WTC11 (cell line): Measurements from ENCODE around the gene LTBP4. TPM values are rescaled to one million over a fixed set of nuclear protein-coding genes. Genes with fewer than 3 reads are reported as not detected.
A peak's percentile ranks its signal among the peaks of the same experiment; 100 is the strongest.

ENCODE experiments used
- ATAC-seq: fragments of 200-7000 bp; cut with Tn5 transposase; 2 replicates; pipeline ENCODE4 v1.10.0; 2021; ENCODE audit warnings: mild to moderate bottlenecking, moderate library complexity
- CTCF ChIA-PET: fragments of 300-600 bp; sonication (Branson Sonifier 250); formaldehyde crosslinking; loops from one replicate; lab custom pipeline; 2021; ENCODE audit warnings: antibody characterized with exemption; lab: Charles Lee
- POLR2A ChIA-PET: fragments of 350-600 bp; sonication (Branson Sonifier 250); formaldehyde crosslinking; loops from one replicate; lab custom pipeline; 2021; ENCODE audit warnings: antibody characterized with exemption; lab: Charles Lee
- DNase-seq: peaks from one replicate; pipeline ENCODE4 v3.0.0; 2021; ENCODE audit warnings: low spot score
- H3K27ac Mint-ChIP-seq: 2 replicates; pipeline ENCODE4 v1.8.0; 2021; ENCODE audit warnings: mixed read lengths
- H3K27me3 Mint-ChIP-seq: 2 replicates; pipeline ENCODE4 v1.8.0; 2021; ENCODE audit warnings: low read depth, mild to moderate bottlenecking, moderate library complexity, mixed read lengths
- H3K36me3 Mint-ChIP-seq: 2 replicates; pipeline ENCODE4 v1.8.0; 2021; ENCODE audit warnings: mixed read lengths
- H3K4me1 Mint-ChIP-seq: 2 replicates; pipeline ENCODE4 v1.8.0; 2022; ENCODE audit warnings: mixed read lengths
- H3K4me3 Mint-ChIP-seq: 2 replicates; pipeline ENCODE4 v1.8.0; 2021; ENCODE audit warnings: mild to moderate bottlenecking, moderate library complexity, mixed read lengths
- H3K9me3 Mint-ChIP-seq: 2 replicates; pipeline ENCODE4 v1.8.0; 2021; ENCODE audit warnings: mixed read lengths
- ATF1 ChIP-seq: sonication (generic); formaldehyde crosslinking; IDR thresholded peaks from 2 replicates; pipeline ENCODE4 v1.8.1; 2023; ENCODE audit warnings: mild to moderate bottlenecking, moderate library complexity, missing genetic modification reagents
- FOXK1 ChIP-seq: sonication (generic); formaldehyde crosslinking; IDR thresholded peaks from 2 replicates; pipeline ENCODE4 v1.8.0; 2022; ENCODE audit warnings: mild to moderate bottlenecking, moderate library complexity, missing genetic modification reagents
- FOXP1 ChIP-seq: sonication (generic); formaldehyde crosslinking; IDR thresholded peaks from 2 replicates; pipeline ENCODE4 v1.8.0; 2022; ENCODE audit warnings: missing genetic modification reagents, mild to moderate bottlenecking, moderate library complexity, borderline replicate concordance
- GABPB1 ChIP-seq: sonication (generic); formaldehyde crosslinking; IDR thresholded peaks from 2 replicates; pipeline ENCODE4 v1.8.1; 2023; ENCODE audit warnings: mild to moderate bottlenecking, missing genetic modification reagents
- GTF2I ChIP-seq: fragments of 250-450 bp; sonication (Bioruptor Pico); conservative IDR thresholded peaks from 2 replicates; pipeline ENCODE4 v1.4.0; 2021; ENCODE audit warnings: mild to moderate bottlenecking
- JUN ChIP-seq: sonication (generic); formaldehyde crosslinking; IDR thresholded peaks from 2 replicates; pipeline ENCODE4 v1.8.0; 2023; ENCODE audit warnings: mild to moderate bottlenecking, missing genetic modification reagents
- NR3C1 ChIP-seq: sonication (generic); formaldehyde crosslinking; conservative IDR thresholded peaks from 2 replicates; pipeline ENCODE4 v1.8.1; 2023; ENCODE audit warnings: low read depth, mild to moderate bottlenecking, missing genetic modification reagents
- PRRX2 ChIP-seq: fragments of 250-450 bp; sonication (Bioruptor Pico); IDR thresholded peaks from 2 replicates; pipeline ENCODE4 v1.8.0; 2021; ENCODE audit warnings: mild to moderate bottlenecking
- SOX15 ChIP-seq: fragments of 250-450 bp; sonication (Bioruptor Pico); IDR thresholded peaks from 2 replicates; pipeline ENCODE4 v1.9.0; 2021; ENCODE audit warnings: mild to moderate bottlenecking
- SP1 ChIP-seq: sonication (generic); formaldehyde crosslinking; conservative IDR thresholded peaks from 2 replicates; pipeline ENCODE4 v1.8.1; 2022; ENCODE audit warnings: missing genetic modification reagents
- TEAD4 ChIP-seq: sonication (generic); formaldehyde crosslinking; IDR thresholded peaks from 2 replicates; pipeline ENCODE4 v1.8.0; 2022; ENCODE audit warnings: mild to moderate bottlenecking, missing genetic modification reagents
- ZNF121 ChIP-seq: sonication (generic); formaldehyde crosslinking; IDR thresholded peaks from 2 replicates; pipeline ENCODE4 v1.8.0; 2023; ENCODE audit warnings: missing genetic modification reagents
- ZNF416 ChIP-seq: fragments of 250-450 bp; sonication (Bioruptor Pico); IDR thresholded peaks from 2 replicates; pipeline ENCODE4 v1.9.0; 2021; ENCODE audit warnings: mild to moderate bottlenecking, inconsistent platforms
- total RNA-seq: library from RNA; stranded (reverse); gene quantifications from 3 replicates; pipeline ENCODE4 v1.2.3, GENCODE V29; 2021
- TF ChIP-seq, protein P1 (sequence below): fragments of 250-450 bp; sonication (Bioruptor Pico); IDR thresholded peaks from 2 replicates; pipeline ENCODE4 v1.8.0; 2021; ENCODE audit warnings: mild to moderate bottlenecking
- TF ChIP-seq, protein P2 (sequence below): fragments of 250-450 bp; sonication (Bioruptor Pico); IDR thresholded peaks from 2 replicates; pipeline ENCODE4 v2.1.2; 2022; ENCODE audit warnings: mild to moderate bottlenecking, moderate library complexity
- TF ChIP-seq, protein P3 (sequence below): sonication (generic); formaldehyde crosslinking; IDR thresholded peaks from 2 replicates; pipeline ENCODE4 v1.8.0; 2023; ENCODE audit warnings: missing genetic modification reagents
- TF ChIP-seq, protein P4 (sequence below): sonication (generic); formaldehyde crosslinking; IDR thresholded peaks from 2 replicates; pipeline ENCODE4 v1.8.0; 2022; ENCODE audit warnings: mild to moderate bottlenecking, missing genetic modification reagents
- TF ChIP-seq, protein P5 (sequence below): sonication (generic); formaldehyde crosslinking; IDR thresholded peaks from 2 replicates; pipeline ENCODE4 v1.8.1; 2023; ENCODE audit warnings: mild to moderate bottlenecking, missing genetic modification reagents, moderate library complexity
- TF ChIP-seq, protein P6 (sequence below): sonication (generic); formaldehyde crosslinking; IDR thresholded peaks from 2 replicates; pipeline ENCODE4 v1.8.0; 2022; ENCODE audit warnings: mild to moderate bottlenecking, missing genetic modification reagents
- TF ChIP-seq, protein P7 (sequence below): sonication (generic); formaldehyde crosslinking; IDR thresholded peaks from 2 replicates; pipeline ENCODE4 v1.8.0; 2022; ENCODE audit warnings: mild to moderate bottlenecking, missing genetic modification reagents
- TF ChIP-seq, protein P8 (sequence below): sonication (generic); formaldehyde crosslinking; IDR thresholded peaks from 2 replicates; pipeline ENCODE4 v1.8.1; 2022; ENCODE audit warnings: mild to moderate bottlenecking, missing genetic modification reagents, moderate library complexity, borderline replicate concordance
- TF ChIP-seq, protein P9 (sequence below): sonication (generic); formaldehyde crosslinking; IDR thresholded peaks from 2 replicates; pipeline ENCODE4 v1.8.0; 2022; ENCODE audit warnings: mild to moderate bottlenecking, missing genetic modification reagents

Gene LTBP4
- total RNA-seq, 1 experiment from 2014 or later: 125 TPM

DNA sequence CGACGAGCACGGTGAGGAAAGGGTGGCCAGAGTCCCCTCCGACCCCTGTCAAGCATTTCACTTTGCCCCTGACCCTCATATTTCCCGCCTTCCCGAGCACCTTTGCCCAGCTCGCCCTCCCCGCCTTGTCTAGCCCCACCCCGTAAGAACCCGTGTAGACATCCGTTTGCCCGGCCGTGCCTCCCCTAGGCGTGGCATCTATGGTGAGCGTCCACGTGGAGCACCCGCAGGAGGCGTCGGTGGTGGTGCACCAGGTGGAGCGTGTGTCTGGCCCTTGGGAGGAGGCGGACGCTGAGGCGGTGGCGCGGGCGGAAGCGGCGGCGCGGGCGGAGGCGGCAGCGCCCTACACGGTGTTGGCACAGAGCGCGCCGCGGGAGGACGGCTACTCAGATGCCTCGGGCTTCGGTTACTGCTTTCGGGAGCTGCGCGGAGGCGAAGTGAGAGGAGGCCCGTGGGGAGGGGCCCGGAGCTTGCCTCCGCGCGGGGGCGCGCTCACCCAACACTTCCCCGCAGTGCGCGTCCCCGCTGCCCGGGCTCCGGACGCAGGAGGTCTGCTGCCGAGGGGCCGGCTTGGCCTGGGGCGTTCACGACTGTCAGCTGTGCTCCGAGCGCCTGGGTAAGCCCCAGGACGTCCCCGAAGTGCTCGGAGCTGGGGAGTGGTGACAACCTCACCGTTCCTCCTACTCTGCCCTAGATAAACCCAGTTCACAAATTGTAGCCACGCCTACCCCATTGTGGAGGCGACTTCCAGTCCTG, 4.2 kb downstream of the LTBP4 start (continued):
- TF ChIP-seq, protein P1, sequence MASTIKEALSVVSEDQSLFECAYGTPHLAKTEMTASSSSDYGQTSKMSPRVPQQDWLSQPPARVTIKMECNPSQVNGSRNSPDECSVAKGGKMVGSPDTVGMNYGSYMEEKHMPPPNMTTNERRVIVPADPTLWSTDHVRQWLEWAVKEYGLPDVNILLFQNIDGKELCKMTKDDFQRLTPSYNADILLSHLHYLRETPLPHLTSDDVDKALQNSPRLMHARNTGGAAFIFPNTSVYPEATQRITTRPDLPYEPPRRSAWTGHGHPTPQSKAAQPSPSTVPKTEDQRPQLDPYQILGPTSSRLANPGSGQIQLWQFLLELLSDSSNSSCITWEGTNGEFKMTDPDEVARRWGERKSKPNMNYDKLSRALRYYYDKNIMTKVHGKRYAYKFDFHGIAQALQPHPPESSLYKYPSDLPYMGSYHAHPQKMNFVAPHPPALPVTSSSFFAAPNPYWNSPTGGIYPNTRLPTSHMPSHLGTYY: no peak
- TF ChIP-seq ZNF121 (CRISPR knock-in tag): no peak
- TF ChIP-seq, protein P2, sequence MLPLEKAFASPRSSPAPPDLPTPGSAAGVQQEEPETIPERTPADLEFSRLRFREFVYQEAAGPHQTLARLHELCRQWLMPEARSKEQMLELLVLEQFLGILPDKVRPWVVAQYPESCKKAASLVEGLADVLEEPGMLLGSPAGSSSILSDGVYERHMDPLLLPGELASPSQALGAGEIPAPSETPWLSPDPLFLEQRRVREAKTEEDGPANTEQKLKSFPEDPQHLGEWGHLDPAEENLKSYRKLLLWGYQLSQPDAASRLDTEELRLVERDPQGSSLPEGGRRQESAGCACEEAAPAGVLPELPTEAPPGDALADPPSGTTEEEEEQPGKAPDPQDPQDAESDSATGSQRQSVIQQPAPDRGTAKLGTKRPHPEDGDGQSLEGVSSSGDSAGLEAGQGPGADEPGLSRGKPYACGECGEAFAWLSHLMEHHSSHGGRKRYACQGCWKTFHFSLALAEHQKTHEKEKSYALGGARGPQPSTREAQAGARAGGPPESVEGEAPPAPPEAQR (CRISPR knock-in tag): no peak
- no peak for TF ChIP-seq PRRX2 (CRISPR knock-in tag)
- TF ChIP-seq NR3C1: no peak
- TF ChIP-seq SP1 (CRISPR knock-in tag): peak; percentile 57; the same call in 1 of the 2 replicates
- no peak for TF ChIP-seq GTF2I (CRISPR knock-in tag)
- TF ChIP-seq ZNF416 (CRISPR knock-in tag): no peak
- no peak for TF ChIP-seq TEAD4

DNA sequence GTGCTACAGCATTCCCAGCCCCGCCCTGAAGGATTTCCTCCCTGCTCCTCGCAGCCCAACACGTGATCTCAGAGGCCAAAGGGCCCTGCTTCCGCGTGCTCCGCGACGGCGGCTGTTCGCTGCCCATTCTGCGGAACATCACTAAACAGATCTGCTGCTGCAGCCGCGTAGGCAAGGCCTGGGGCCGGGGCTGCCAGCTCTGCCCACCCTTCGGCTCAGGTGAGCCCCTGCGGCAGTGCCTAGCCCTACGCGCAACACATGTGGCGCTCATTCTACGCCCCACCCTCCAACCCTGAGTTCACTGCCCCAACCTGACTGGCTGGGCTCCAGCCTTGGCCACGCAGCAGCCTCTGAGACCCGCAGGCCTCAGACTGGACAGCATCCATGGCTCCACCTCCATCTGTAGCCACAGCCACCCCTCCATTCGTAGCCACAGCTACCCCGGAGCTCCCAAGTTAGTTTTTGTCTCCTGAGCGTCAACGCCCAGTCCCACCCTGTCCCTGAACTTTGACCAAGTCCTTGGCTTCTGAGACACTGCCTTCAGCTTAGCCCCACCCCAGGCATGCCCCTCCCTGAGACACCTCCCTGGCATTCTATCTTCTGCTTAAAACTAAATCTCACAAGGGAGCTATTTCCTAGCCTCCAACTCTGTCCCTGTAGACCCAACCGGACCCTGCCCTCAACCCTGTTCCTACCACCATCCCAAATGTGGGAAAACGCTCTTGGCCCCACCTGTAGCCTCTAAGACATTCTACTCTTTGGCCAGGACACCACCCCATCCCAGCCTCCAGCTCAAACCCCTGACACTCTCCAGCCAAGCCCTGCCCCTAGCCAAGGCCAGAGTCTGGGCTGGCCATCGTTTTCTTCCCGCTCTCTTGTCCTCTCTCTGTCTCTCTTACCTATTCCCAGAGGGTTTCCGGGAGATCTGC, 6.4 kb downstream of the LTBP4 start:
- ATAC-seq: no peak
- Mint-ChIP-seq H3K4me1 (peaks cover 48% of the 10 kb centered on the region), H3K4me3 (peak overlapping the region; percentile 77), H3K36me3 (peaks cover 3% of the 10 kb centered on the region; the same call in 1 of the 2 replicates), H3K9me3 (no peaks in the 10 kb centered on the region), H3K27ac (no peak overlapping the region), H3K27me3 (peaks cover 93% of the 10 kb centered on the region)
- POLR2A ChIA-PET: interaction anchor here (0.6 kb wide), 1 partner anchor 16 kb away, joined by 5 read pairs; no protein-coding TSS in a partner anchor
- DNase-seq: no peak
- TF ChIP-seq, protein P3, sequence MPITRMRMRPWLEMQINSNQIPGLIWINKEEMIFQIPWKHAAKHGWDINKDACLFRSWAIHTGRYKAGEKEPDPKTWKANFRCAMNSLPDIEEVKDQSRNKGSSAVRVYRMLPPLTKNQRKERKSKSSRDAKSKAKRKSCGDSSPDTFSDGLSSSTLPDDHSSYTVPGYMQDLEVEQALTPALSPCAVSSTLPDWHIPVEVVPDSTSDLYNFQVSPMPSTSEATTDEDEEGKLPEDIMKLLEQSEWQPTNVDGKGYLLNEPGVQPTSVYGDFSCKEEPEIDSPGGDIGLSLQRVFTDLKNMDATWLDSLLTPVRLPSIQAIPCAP (CRISPR knock-in tag): 0 out of 2 replicates have a peak, but pooled peaks have one; percentile 20
- TF ChIP-seq, protein P4, sequence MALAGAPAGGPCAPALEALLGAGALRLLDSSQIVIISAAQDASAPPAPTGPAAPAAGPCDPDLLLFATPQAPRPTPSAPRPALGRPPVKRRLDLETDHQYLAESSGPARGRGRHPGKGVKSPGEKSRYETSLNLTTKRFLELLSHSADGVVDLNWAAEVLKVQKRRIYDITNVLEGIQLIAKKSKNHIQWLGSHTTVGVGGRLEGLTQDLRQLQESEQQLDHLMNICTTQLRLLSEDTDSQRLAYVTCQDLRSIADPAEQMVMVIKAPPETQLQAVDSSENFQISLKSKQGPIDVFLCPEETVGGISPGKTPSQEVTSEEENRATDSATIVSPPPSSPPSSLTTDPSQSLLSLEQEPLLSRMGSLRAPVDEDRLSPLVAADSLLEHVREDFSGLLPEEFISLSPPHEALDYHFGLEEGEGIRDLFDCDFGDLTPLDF: peak; percentile 45; the same call in 1 of the 2 replicates
- TF ChIP-seq, protein P5, sequence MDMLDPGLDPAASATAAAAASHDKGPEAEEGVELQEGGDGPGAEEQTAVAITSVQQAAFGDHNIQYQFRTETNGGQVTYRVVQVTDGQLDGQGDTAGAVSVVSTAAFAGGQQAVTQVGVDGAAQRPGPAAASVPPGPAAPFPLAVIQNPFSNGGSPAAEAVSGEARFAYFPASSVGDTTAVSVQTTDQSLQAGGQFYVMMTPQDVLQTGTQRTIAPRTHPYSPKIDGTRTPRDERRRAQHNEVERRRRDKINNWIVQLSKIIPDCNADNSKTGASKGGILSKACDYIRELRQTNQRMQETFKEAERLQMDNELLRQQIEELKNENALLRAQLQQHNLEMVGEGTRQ (CRISPR knock-in tag): peak; percentile 83
- TF ChIP-seq SOX15 (CRISPR knock-in tag): no peak
- TF ChIP-seq, protein P6, sequence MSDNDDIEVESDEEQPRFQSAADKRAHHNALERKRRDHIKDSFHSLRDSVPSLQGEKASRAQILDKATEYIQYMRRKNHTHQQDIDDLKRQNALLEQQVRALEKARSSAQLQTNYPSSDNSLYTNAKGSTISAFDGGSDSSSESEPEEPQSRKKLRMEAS (CRISPR knock-in tag): peak; percentile 90
- peak; percentile 62 for TF ChIP-seq GABPB1
- peak; percentile 41; the same call in 1 of the 2 replicates for TF ChIP-seq FOXK1 (CRISPR knock-in tag)
- TF ChIP-seq, protein P7, sequence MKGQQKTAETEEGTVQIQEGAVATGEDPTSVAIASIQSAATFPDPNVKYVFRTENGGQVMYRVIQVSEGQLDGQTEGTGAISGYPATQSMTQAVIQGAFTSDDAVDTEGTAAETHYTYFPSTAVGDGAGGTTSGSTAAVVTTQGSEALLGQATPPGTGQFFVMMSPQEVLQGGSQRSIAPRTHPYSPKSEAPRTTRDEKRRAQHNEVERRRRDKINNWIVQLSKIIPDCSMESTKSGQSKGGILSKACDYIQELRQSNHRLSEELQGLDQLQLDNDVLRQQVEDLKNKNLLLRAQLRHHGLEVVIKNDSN (CRISPR knock-in tag): peak; percentile 83
- TF ChIP-seq JUN (CRISPR knock-in tag): 0 out of 2 replicates have a peak, but pooled peaks have one; percentile 50
- TF ChIP-seq, protein P8, sequence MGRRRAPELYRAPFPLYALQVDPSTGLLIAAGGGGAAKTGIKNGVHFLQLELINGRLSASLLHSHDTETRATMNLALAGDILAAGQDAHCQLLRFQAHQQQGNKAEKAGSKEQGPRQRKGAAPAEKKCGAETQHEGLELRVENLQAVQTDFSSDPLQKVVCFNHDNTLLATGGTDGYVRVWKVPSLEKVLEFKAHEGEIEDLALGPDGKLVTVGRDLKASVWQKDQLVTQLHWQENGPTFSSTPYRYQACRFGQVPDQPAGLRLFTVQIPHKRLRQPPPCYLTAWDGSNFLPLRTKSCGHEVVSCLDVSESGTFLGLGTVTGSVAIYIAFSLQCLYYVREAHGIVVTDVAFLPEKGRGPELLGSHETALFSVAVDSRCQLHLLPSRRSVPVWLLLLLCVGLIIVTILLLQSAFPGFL (CRISPR knock-in tag): 0 out of 2 replicates have a peak, but pooled peaks have one; percentile 45
- TF ChIP-seq ZNF121 (CRISPR knock-in tag): peak; percentile 19; the same call in 1 of the 2 replicates
- TF ChIP-seq FOXP1: peak; percentile 44; the same call in 1 of the 2 replicates
- TF ChIP-seq, protein P9, sequence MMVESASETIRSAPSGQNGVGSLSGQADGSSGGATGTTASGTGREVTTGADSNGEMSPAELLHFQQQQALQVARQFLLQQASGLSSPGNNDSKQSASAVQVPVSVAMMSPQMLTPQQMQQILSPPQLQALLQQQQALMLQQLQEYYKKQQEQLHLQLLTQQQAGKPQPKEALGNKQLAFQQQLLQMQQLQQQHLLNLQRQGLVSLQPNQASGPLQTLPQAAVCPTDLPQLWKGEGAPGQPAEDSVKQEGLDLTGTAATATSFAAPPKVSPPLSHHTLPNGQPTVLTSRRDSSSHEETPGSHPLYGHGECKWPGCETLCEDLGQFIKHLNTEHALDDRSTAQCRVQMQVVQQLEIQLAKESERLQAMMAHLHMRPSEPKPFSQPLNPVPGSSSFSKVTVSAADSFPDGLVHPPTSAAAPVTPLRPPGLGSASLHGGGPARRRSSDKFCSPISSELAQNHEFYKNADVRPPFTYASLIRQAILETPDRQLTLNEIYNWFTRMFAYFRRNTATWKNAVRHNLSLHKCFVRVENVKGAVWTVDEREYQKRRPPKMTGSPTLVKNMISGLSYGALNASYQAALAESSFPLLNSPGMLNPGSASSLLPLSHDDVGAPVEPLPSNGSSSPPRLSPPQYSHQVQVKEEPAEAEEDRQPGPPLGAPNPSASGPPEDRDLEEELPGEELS: peak; percentile 68; the same call in 1 of the 2 replicates
- TF ChIP-seq ATF1: no peak
- no peak for TF ChIP-seq ZNF416 (CRISPR knock-in tag)
- CTCF ChIA-PET: interaction anchor here (1.4 kb wide), 1 partner anchor 27 kb away, joined by 4 read pairs; no protein-coding TSS in a partner anchor
